ENCODE measurements around the gene ARHGAP25.

The ARHGAP25 gene

DNA sequence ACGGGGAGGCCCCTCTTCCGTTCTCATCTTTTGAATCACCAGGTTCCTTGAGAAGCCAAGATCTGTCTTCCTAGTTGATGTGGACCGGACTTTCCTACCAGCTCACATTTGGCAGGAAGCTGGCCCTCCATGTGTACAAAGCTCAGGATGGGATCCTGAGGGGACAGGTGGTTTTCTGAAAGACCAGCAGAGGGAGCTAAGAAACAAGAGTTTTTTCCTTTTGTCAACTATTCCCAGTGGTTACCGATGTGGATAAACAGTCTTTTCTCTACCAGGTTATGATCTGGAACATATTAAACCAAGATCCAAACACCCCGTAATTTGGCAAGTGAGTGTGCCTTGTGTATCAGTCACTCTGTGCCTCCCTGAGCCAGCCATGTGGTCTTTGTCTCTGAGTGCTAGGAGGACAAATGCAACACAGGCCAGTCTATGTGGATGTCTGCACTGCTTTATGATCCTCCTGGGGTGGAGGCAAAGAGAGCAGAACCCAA lies 25.1 kb upstream of the ARHGAP25 start:
- peak; percentile 44 for DNase-seq (ENCODE audit: low read depth)
- TF ChIP-seq, protein P1, sequence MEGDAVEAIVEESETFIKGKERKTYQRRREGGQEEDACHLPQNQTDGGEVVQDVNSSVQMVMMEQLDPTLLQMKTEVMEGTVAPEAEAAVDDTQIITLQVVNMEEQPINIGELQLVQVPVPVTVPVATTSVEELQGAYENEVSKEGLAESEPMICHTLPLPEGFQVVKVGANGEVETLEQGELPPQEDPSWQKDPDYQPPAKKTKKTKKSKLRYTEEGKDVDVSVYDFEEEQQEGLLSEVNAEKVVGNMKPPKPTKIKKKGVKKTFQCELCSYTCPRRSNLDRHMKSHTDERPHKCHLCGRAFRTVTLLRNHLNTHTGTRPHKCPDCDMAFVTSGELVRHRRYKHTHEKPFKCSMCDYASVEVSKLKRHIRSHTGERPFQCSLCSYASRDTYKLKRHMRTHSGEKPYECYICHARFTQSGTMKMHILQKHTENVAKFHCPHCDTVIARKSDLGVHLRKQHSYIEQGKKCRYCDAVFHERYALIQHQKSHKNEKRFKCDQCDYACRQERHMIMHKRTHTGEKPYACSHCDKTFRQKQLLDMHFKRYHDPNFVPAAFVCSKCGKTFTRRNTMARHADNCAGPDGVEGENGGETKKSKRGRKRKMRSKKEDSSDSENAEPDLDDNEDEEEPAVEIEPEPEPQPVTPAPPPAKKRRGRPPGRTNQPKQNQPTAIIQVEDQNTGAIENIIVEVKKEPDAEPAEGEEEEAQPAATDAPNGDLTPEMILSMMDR (conservative IDR thresholded peaks at IDR 0.05; ENCODE audit: low read length), result peak; percentile 80

DNA sequence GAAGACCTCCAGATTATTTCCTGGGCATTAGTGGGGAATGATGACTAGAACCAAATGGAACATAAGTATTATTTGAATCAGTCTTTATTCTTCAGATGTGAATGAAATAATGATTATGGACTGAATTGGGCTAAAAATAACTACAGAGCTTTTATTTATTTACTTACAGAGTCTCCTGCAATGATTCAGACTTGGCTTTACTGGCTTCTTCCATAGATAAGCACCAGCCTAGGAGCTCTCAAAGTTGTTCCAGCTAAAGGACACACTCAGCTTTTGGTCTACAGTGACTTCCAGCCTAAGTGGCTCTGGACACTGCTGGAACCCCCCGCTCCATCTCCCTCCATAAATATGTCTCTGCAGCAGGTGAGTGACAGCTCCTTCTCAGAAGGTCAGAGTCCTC lies 24.3 kb upstream of the ARHGAP25 start:
- DNase-seq (ENCODE audit: low read depth), result no peak
- H3K4me3 ChIP-seq (ENCODE audit: low read length), result no peak overlapping the region
- TF ChIP-seq, protein P1 (conservative IDR thresholded peaks at IDR 0.05; ENCODE audit: low read length), result no peak

More for the DNA sequence above, 25.1 kb upstream of the ARHGAP25 start:
- H3K4me3 ChIP-seq (ENCODE audit: low read length), result no peak overlapping the region

DNA sequence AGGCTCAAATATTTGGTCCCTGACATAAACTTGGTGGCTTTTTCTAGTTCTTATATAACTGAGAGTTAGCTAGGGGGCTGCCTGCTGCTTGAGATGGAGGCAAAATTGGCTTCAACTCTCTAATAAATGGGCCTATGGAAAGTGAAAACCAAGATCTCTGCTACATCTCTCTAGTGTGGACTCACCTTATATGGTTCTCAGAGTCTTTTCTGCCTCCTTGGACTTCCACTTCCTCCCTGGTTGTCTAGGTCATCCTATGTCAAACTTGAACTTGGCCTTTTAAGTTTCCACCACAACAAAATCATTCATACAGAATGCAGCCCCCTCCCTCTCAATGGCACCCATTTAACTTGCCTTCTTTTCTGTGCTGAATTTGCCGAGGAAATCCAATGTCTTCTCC lies 23.9 kb upstream of the ARHGAP25 start:
- no peak for DNase-seq (ENCODE audit: low read depth)
- no peak overlapping the region for H3K4me3 ChIP-seq (ENCODE audit: low read length)
- TF ChIP-seq, protein P1 (conservative IDR thresholded peaks at IDR 0.05; ENCODE audit: low read length), result no peak

DNA sequence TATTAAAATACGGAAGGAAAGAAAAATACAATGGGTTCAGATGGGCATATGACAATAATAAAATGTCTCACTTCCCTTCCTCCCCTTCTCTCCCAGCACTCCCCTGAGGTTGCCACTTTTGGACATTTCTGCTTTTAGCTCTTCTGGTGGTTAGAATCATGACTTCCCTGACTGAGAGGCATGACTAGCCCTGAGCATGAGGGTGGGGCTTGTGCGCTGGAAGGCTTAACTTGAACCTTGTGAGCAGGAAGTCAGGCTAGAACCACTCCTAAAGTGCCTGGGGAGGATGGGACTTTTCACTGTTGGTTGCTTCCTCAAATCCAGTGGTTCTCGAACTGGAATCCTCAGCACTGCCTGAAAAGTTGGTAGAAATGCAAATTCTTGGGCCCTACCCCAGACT lies 19.7 kb upstream of the ARHGAP25 start:
- DNase-seq (ENCODE audit: low read depth), result no peak
- no peak overlapping the region for H3K4me3 ChIP-seq (ENCODE audit: low read length)
- TF ChIP-seq, protein P1 (conservative IDR thresholded peaks at IDR 0.05; ENCODE audit: low read length), result no peak

DNA sequence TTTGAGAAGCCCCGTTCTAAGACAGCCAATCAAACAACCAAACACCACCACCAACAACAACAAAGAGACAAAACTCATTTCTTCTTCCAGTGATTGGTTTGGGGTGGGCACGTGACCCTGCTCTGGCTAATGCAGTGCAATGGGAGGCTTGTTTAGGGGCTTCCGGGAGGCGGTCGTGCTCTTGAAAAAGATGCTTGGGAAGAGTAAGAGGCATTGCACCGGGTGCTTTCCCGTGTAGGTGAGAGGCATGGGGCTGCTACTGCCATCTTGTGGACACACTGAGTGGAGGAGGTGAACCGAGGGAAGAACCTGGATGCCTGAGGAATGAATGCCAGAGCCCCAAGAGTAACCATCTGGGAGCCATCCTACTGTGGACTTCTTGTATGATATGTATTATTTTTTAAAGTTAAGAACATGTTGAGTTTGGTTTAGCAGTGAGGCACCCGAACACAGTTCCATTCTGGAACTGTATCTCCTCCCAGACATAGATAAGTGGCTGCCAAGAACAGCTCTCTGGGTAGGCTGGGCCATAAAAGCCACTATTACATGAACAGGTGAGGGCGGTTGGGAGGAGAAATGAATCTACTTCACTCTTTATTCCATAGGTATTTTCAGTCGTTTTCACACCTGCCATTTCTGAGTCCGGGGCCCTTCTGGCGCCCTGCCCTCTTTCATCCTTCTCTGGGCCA lies 19.1 kb upstream of the ARHGAP25 start:
- DNase-seq (ENCODE audit: low read depth), result peak; percentile 36
- TF ChIP-seq, protein P1 (conservative IDR thresholded peaks at IDR 0.05; ENCODE audit: low read length), result peak; percentile 68
- H3K4me3 ChIP-seq (ENCODE audit: low read length), result no peak overlapping the region

DNA sequence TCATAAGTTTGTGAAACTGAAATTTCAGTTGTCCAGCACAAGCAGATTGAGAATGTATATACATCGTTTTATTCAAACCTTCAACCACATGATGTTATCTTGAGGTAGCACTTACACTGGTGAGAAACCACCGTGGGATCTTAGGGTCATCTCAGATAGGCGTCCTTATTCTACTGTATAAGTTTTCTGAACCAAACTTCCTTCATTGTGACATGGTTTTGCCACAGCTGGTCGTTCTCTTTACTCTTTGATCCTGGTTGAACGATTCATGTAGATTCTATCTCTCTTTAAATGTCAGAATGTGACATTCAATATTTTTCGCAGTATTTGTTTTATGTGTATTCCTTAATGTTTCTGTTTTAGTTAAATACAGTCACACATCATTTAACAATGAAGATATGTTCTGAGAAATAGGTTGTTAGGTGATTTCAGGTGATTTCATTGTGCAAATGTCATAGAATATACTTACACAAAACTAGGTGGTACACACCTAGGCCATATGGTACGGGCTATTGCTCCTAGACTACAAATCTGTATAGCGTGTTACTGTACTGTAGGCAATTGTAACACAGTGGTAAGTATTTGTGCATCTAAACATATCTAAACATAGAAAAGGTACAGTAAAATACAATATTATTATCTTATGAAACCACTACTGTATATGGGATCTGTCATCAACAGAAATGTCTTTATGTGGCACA lies 17.9 kb upstream of the ARHGAP25 start:
- TF ChIP-seq, protein P1 (conservative IDR thresholded peaks at IDR 0.05; ENCODE audit: low read length), result no peak
- no peak for DNase-seq (ENCODE audit: low read depth)
- no peak overlapping the region for H3K4me3 ChIP-seq (ENCODE audit: low read length)

DNA sequence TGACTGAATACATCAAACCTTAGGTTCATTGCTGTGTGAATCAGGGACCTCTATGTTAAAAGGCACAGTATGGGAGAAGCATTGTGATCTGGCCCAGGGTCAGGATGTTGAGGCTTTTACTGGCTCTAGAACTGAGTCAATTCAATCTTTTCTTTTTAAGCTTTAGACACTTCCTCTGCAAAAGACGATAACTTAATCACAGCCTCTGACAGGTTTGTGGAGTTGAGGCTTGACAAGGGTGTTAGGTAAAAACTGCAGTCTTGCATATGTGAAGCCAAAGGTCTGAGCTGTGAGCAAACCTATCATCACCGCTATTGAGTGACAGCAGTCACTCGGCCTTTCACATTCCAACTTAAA lies 17.3 kb upstream of the ARHGAP25 start:
- TF ChIP-seq, protein P1 (conservative IDR thresholded peaks at IDR 0.05; ENCODE audit: low read length), result no peak
- no peak for DNase-seq (ENCODE audit: low read depth)
- no peak overlapping the region for H3K4me3 ChIP-seq (ENCODE audit: low read length)

Data from AG10803 (cell line).